GM23338 (cell line): ENCODE results near the gene MESD. TPM values are rescaled to one million over a fixed set of nuclear protein-coding genes. Genes with fewer than 3 reads are reported as not detected.

Experiments
- ATAC-seq: fragments of 200-7000 bp; cut with Tn5 transposase; 3 replicates; pipeline ENCODE4 v1.9.1; 2020
- DNase-seq: peaks from one replicate; pipeline ENCODE4 v3.0.0-alpha.2; 2015; ENCODE audit warnings: low spot score
- H2AFZ ChIP-seq: fragments of 200-600 bp; sonication (generic); 2 replicates; pipeline ENCODE4 v1.8.0; 2016; ENCODE audit warnings: antibody characterized with exemption, mild to moderate bottlenecking, moderate library complexity
- H3F3A ChIP-seq: fragments of 200-600 bp; sonication (generic); replicated peaks from 2 replicates; pipeline ENCODE4 v1.8.0; 2017; ENCODE audit warnings: antibody characterized with exemption, mixed run types, low read depth
- H3K27ac ChIP-seq: fragments of 200-600 bp; sonication (generic); 2 replicates; pipeline ENCODE4 v1.6.1; 2016; ENCODE audit warnings: low read depth
- H3K27me3 ChIP-seq: fragments of 200-600 bp; sonication (generic); 2 replicates; pipeline ENCODE4 v1.8.0; 2016; ENCODE audit warnings: mild to moderate bottlenecking, mixed run types, moderate library complexity; ENCODE audit not compliant: insufficient read depth
- H3K36me3 ChIP-seq: fragments of 200-600 bp; sonication (generic); 2 replicates; pipeline ENCODE4 v1.8.0; 2016; ENCODE audit warnings: mild to moderate bottlenecking; ENCODE audit not compliant: insufficient read depth
- H3K4me1 ChIP-seq: fragments of 200-600 bp; sonication (generic); 2 replicates; pipeline ENCODE4 v1.8.0; 2016; ENCODE audit warnings: mild to moderate bottlenecking, moderate library complexity; ENCODE audit not compliant: insufficient read depth
- H3K4me2 ChIP-seq: fragments of 200-600 bp; sonication (generic); 2 replicates; pipeline ENCODE4 v1.7.1; 2017; ENCODE audit warnings: mixed run types
- H3K4me3 ChIP-seq: fragments of 200-600 bp; sonication (generic); 2 replicates; pipeline ENCODE4 v1.6.1; 2016; ENCODE audit warnings: mixed run types
- H3K79me2 ChIP-seq: fragments of 200-600 bp; sonication (generic); replicated peaks from 2 replicates; pipeline ENCODE4 v1.8.0; 2017; ENCODE audit warnings: mild to moderate bottlenecking; ENCODE audit not compliant: insufficient read depth
- H3K9me2 ChIP-seq: fragments of 200-600 bp; sonication (generic); 2 replicates; pipeline ENCODE4 v1.8.0; 2017; ENCODE audit not compliant: insufficient read depth
- H4K20me1 ChIP-seq: fragments of 200-600 bp; sonication (generic); replicated peaks from 2 replicates; pipeline ENCODE4 v1.8.0; 2017; ENCODE audit warnings: mild to moderate bottlenecking; ENCODE audit not compliant: insufficient read depth
- H3K27ac Mint-ChIP-seq: 2 replicates; pipeline ENCODE4 v1.8.0; 2020; ENCODE audit warnings: inconsistent platforms, mild to moderate bottlenecking, moderate library complexity, mixed read lengths
- H3K27me3 Mint-ChIP-seq: 3 replicates; pipeline ENCODE4 v1.8.0; 2022; ENCODE audit warnings: low read depth, mild to moderate bottlenecking, moderate library complexity, mixed read lengths, inconsistent platforms; ENCODE audit not compliant: insufficient read depth, poor library complexity
- H3K36me3 Mint-ChIP-seq: 3 replicates; pipeline ENCODE4 v1.8.0; 2021; ENCODE audit warnings: low read depth, mild to moderate bottlenecking, inconsistent platforms, moderate library complexity, mixed read lengths
- H3K4me1 Mint-ChIP-seq: 3 replicates; pipeline ENCODE4 v1.8.0; 2020; ENCODE audit warnings: mild to moderate bottlenecking, inconsistent platforms, mixed read lengths
- H3K4me3 Mint-ChIP-seq: 3 replicates; pipeline ENCODE4 v1.8.0; 2021; ENCODE audit warnings: moderate library complexity, mild to moderate bottlenecking, inconsistent platforms, mixed read lengths
- H3K9me3 Mint-ChIP-seq: 3 replicates; pipeline ENCODE4 v1.8.0; 2020; ENCODE audit warnings: moderate library complexity, mild to moderate bottlenecking, inconsistent platforms, mixed read lengths
- EZH2 ChIP-seq: fragments of 200-600 bp; sonication (generic); IDR thresholded peaks from one replicate; pipeline ENCODE4 v1.8.0; 2017; ENCODE audit warnings: antibody characterized with exemption, mild to moderate bottlenecking, low read depth; ENCODE audit not compliant: unreplicated experiment
- EZH2phosphoT487 ChIP-seq: fragments of 200-600 bp; sonication (generic); IDR thresholded peaks from one replicate; pipeline ENCODE4 v1.8.1; 2018; ENCODE audit warnings: antibody characterized with exemption; ENCODE audit not compliant: unreplicated experiment
- JUNB ChIP-seq: IDR thresholded peaks from one replicate; pipeline ENCODE4 v1.6.1; 2016; ENCODE audit warnings: antibody characterized with exemption; ENCODE audit not compliant: unreplicated experiment
- NANOG ChIP-seq: IDR thresholded peaks from 2 replicates; pipeline ENCODE4 v1.6.1; 2016; ENCODE audit warnings: antibody characterized with exemption, borderline replicate concordance
- POLR2AphosphoS5 ChIP-seq: IDR thresholded peaks from 2 replicates; pipeline ENCODE4 v1.6.1; 2016; ENCODE audit warnings: antibody characterized with exemption, low read depth
- ZNF114 ChIP-seq: fragments of 250-450 bp; sonication (Bioruptor Pico); IDR thresholded peaks from 2 replicates; pipeline ENCODE4 v1.5.0; 2020; ENCODE audit warnings: mild to moderate bottlenecking, moderate library complexity
- ZNF331 ChIP-seq: fragments of 250-450 bp; sonication (Bioruptor Pico); IDR thresholded peaks from 2 replicates; pipeline ENCODE4 v1.5.0; 2020; ENCODE audit warnings: low read depth, mild to moderate bottlenecking, moderate library complexity
- ZNF462 ChIP-seq: fragments of 250-450 bp; sonication (Bioruptor Pico); IDR thresholded peaks from 2 replicates; pipeline ENCODE4 v1.5.0; 2020; ENCODE audit warnings: mild to moderate bottlenecking, moderate library complexity
- polyA plus RNA-seq: library from polyadenylated mRNA; unstranded; fragments of >200 nt; fragmentation: Nextera tagmentation; extraction: Ambion mirVana; gene quantifications from 2 replicates; pipeline ENCODE4 v1.2.1, GENCODE V29; 2016
- total RNA-seq: library from RNA; depleted of rRNA; stranded (reverse); fragments of >200 nt; shearing (Covaris generic); gene quantifications from 2 replicates; pipeline ENCODE4 v1.2.3, GENCODE V29; 2014

MESD gene
- total and polyA plus RNA-seq, 2 experiments from 2014 or later, result 25.6 to 52.7 TPM

GRCh38 chr15:80945605-80946004 lies 44.0 kb downstream of the MESD start (continued):
- TF ChIP-seq ZNF462 (CRISPR knock-in tag) (no peak), ZNF331 (CRISPR knock-in tag) (no peak), JUNB (no peak), NANOG (no peak), ZNF114 (CRISPR knock-in tag) (no peak)

- Histone ChIP-seq H3K4me2 (no peak overlapping the region), H3K4me1 (no peaks in the 10 kb centered on the region), H3K27ac (no peak overlapping the region), H4K20me1 (no peaks in the 10 kb centered on the region; the same call in 1 of the 2 replicates), H3K27me3 (no peaks in the 10 kb centered on the region), H3F3A (no peaks in the 10 kb centered on the region), H3K9me2 (no peaks in the 10 kb centered on the region), H3K36me3 (no peaks in the 10 kb centered on the region; the same call in 1 of the 2 replicates), H3K4me3 (no peak overlapping the region), H2AFZ (no peak overlapping the region), H3K79me2 (no peaks in the 10 kb centered on the region)
- Mint-ChIP-seq H3K27ac (no peak overlapping the region), H3K4me3 (no peak overlapping the region), H3K9me3 (no peaks in the 10 kb centered on the region), H3K4me1 (0 out of 3 replicates have a peak, but pooled peaks cover 3% of the 10 kb centered on the region), H3K27me3 (peaks cover 8% of the 10 kb centered on the region), H3K36me3 (peaks cover 19% of the 10 kb centered on the region)
- DNase-seq (no peak), ATAC-seq (no peak)
- no peak for TF ChIP-seq POLR2AphosphoS5
- no peak for TF ChIP-seq ZNF331 (CRISPR knock-in tag)
- no peak for TF ChIP-seq ZNF462 (CRISPR knock-in tag)
- TF ChIP-seq EZH2phosphoT487, result no peak
- no peak for TF ChIP-seq EZH2
- no peak for TF ChIP-seq NANOG
- TF ChIP-seq ZNF114 (CRISPR knock-in tag), result no peak
These were observed 44.8 kb downstream of the MESD start for GRCh38 chr15:80944818-80945217.
